Posterior cingulate gyrus (tissue), 11 donors: ENCODE measurements around the gene HS6ST1.

Experiments
- DNase-seq, 10 donors: peaks; one replicate each; pipeline versions ENCODE4 v3.0.0 to v3.0.0-alpha.2; 2020 to 2021; ENCODE audit warnings: mixed read lengths in 3 of 10
- intact Hi-C: fragments of 100-400 bp; cut with DNase I; formaldehyde crosslinking; loops from one replicate; pipeline ENCODE4 v1.15.1; 2023

HS6ST1 gene

GRCh38 chr2:128287780-128288735 lies 30.6 kb downstream of the HS6ST1 start:
- peak in 4 of 10 donors; percentile 15 to 67 (median 54) for DNase-seq
- intact Hi-C loops = no loop called here

- intact Hi-C loops = no loop called here
- DNase-seq = peak in 4 of 10 donors; percentile 4 to 63 (median 54)
Observed at GRCh38 chr2:128286905-128287779, 31.5 kb downstream of the HS6ST1 start.

GRCh38 chr2:128286011-128286721 lies 32.5 kb downstream of the HS6ST1 start:
- peak in 4 of 10 donors; percentile 1 to 70 (median 57) for DNase-seq
- intact Hi-C loops = no loop called here

GRCh38 chr2:128285329-128285931 lies 33.2 kb downstream of the HS6ST1 start:
- DNase-seq = peak in 4 of 10 donors; percentile 7 to 77 (median 57)

GRCh38 chr2:128284841-128285240 lies 33.8 kb downstream of the HS6ST1 start:
- intact Hi-C loops = no loop called here
- DNase-seq = peak in 4 of 10 donors; percentile 9 to 74 (median 54)

More at GRCh38 chr2:128285329-128285931, 33.2 kb downstream of the HS6ST1 start:
- intact Hi-C loops = no loop called here

GRCh38 chr2:128284037-128284441 lies 34.6 kb downstream of the HS6ST1 start:
- DNase-seq = peak in 4 of 10 donors; percentile 10 to 72 (median 48)
- intact Hi-C loops = no loop called here

GRCh38 chr2:128282976-128283810 lies 35.5 kb downstream of the HS6ST1 start:
- DNase-seq = peak in 4 of 10 donors; percentile 17 to 74 (median 66)
- intact Hi-C loops = no loop called here

GRCh38 chr2:128282246-128282975 lies 36.3 kb downstream of the HS6ST1 start:
- intact Hi-C loops = no loop called here
- peak in 6 of 10 donors; percentile 8 to 90 (median 51) for DNase-seq

GRCh38 chr2:128281852-128282245 lies 36.8 kb downstream of the HS6ST1 start:
- DNase-seq = peak in 4 of 10 donors; percentile 15 to 63 (median 48)
- intact Hi-C loops = no loop called here

GRCh38 chr2:128280901-128281321 lies 37.8 kb downstream of the HS6ST1 start:
- peak in 7 of 10 donors; percentile 8 to 85 (median 27) for DNase-seq
- intact Hi-C loops = no loop called here

- intact Hi-C loops = no loop called here
- DNase-seq = peak in 7 of 10 donors; percentile 6 to 86 (median 37)
Observed at GRCh38 chr2:128280158-128280871, 38.4 kb downstream of the HS6ST1 start.

GRCh38 chr2:128279786-128280157 lies 38.9 kb downstream of the HS6ST1 start:
- intact Hi-C loops = no loop called here
- DNase-seq = peak in 4 of 10 donors; percentile 1 to 68 (median 6)

- peak in 6 of 10 donors; percentile 2 to 62 (median 13) for DNase-seq
- intact Hi-C loops = no loop called here
Observed at GRCh38 chr2:128279009-128279408, 39.7 kb downstream of the HS6ST1 start.

- intact Hi-C loops = no loop called here
- peak in 7 of 10 donors; percentile 4 to 70 (median 25) for DNase-seq
Observed at GRCh38 chr2:128277961-128278681, 40.5 kb downstream of the HS6ST1 start.

- intact Hi-C loops = no loop called here
- peak in 6 of 10 donors; percentile 4 to 68 (median 32) for DNase-seq
Observed at GRCh38 chr2:128276878-128277675, 41.6 kb downstream of the HS6ST1 start.
